ENCODE measurements around the gene AQP3.

The AQP3 gene

GRCh38 chr9:33430942-33431341, 16.5 kb downstream of the AQP3 start:
- no peak overlapping the region for H3K9ac ChIP-seq (ENCODE audit: low read depth, low read length)
- H3K4me3 ChIP-seq (ENCODE audit: low read depth in 1 of 2, low read length in 2 of 2) = no peak overlapping the region
- no peaks in the 10 kb centered on the region for H4K20me1 ChIP-seq (ENCODE audit: insufficient read depth, low read length)
- ATAC-seq (ENCODE audit: insufficient read depth, low read depth) = no peak
- H3K36me3 ChIP-seq (ENCODE audit: insufficient read depth, low read length) = no peaks in the 10 kb centered on the region
- H3K79me2 ChIP-seq (ENCODE audit: insufficient read depth, low read length) = no peaks in the 10 kb centered on the region
- no peaks in the 10 kb centered on the region for H3K27me3 ChIP-seq (ENCODE audit: insufficient read depth, low read length, poor library complexity)
- no peak for DNase-seq
- no peak overlapping the region for H3K4me2 ChIP-seq (ENCODE audit: insufficient read depth, low read length)
- H3K4me1 ChIP-seq (ENCODE audit: insufficient read depth, low read length) = no peaks in the 10 kb centered on the region
- H3K9me3 ChIP-seq (ENCODE audit: insufficient read depth, low read length, severe bottlenecking) = no peaks in the 10 kb centered on the region
- TF ChIP-seq CTCF (IDR thresholded peaks at IDR 0.05; ENCODE audit: borderline replicate concordance, extremely low read depth, low read length, poor library complexity, severe bottlenecking) = no peak
- no peak for TF ChIP-seq EZH2 (IDR thresholded peaks at IDR 0.05; ENCODE audit: borderline replicate concordance, low read depth, low read length, severe bottlenecking)
- no peak overlapping the region for H2AFZ ChIP-seq (ENCODE audit: low read depth, low read length)
- H3K27ac ChIP-seq (ENCODE audit: low read length) = no peak overlapping the region

GRCh38 chr9:33429256-33429985, 18.0 kb downstream of the AQP3 start:
- Histone ChIP-seq H3K4me3 (ENCODE audit: low read depth in 1 of 2, low read length in 2 of 2) (no peak overlapping the region), H3K4me2 (ENCODE audit: insufficient read depth, low read length) (no peak overlapping the region), H3K36me3 (ENCODE audit: insufficient read depth, low read length) (no peaks in the 10 kb centered on the region), H3K9me3 (ENCODE audit: insufficient read depth, low read length, severe bottlenecking) (no peaks in the 10 kb centered on the region), H3K4me1 (ENCODE audit: insufficient read depth, low read length) (no peaks in the 10 kb centered on the region), H2AFZ (ENCODE audit: low read depth, low read length) (no peak overlapping the region), H3K9ac (ENCODE audit: low read depth, low read length) (no peak overlapping the region), H3K79me2 (ENCODE audit: insufficient read depth, low read length) (no peaks in the 10 kb centered on the region), H3K27me3 (ENCODE audit: insufficient read depth, low read length, poor library complexity) (no peaks in the 10 kb centered on the region), H4K20me1 (ENCODE audit: insufficient read depth, low read length) (no peaks in the 10 kb centered on the region), H3K27ac (ENCODE audit: low read length) (no peak overlapping the region)
- ATAC-seq (ENCODE audit: insufficient read depth, low read depth) (no peak), DNase-seq (no peak)
- TF ChIP-seq EZH2 (IDR thresholded peaks at IDR 0.05; ENCODE audit: borderline replicate concordance, low read depth, low read length, severe bottlenecking) (no peak), CTCF (IDR thresholded peaks at IDR 0.05; ENCODE audit: borderline replicate concordance, extremely low read depth, low read length, poor library complexity, severe bottlenecking) (no peak)

GRCh38 chr9:33426843-33427293, 20.5 kb downstream of the AQP3 start:
- no peaks in the 10 kb centered on the region for H3K36me3 ChIP-seq (ENCODE audit: insufficient read depth, low read length)
- DNase-seq (no peak), ATAC-seq (ENCODE audit: insufficient read depth, low read depth) (no peak)
- H3K79me2 ChIP-seq (ENCODE audit: insufficient read depth, low read length) = no peaks in the 10 kb centered on the region
- H3K9me3 ChIP-seq (ENCODE audit: insufficient read depth, low read length, severe bottlenecking) = no peaks in the 10 kb centered on the region
- no peak overlapping the region for H3K27ac ChIP-seq (ENCODE audit: low read length)
- H3K27me3 ChIP-seq (ENCODE audit: insufficient read depth, low read length, poor library complexity) = no peaks in the 10 kb centered on the region
- no peak overlapping the region for H2AFZ ChIP-seq (ENCODE audit: low read depth, low read length)
- TF ChIP-seq EZH2 (IDR thresholded peaks at IDR 0.05; ENCODE audit: borderline replicate concordance, low read depth, low read length, severe bottlenecking) (no peak), CTCF (IDR thresholded peaks at IDR 0.05; ENCODE audit: borderline replicate concordance, extremely low read depth, low read length, poor library complexity, severe bottlenecking) (no peak)
- no peaks in the 10 kb centered on the region for H3K4me1 ChIP-seq (ENCODE audit: insufficient read depth, low read length)
- no peak overlapping the region for H3K4me2 ChIP-seq (ENCODE audit: insufficient read depth, low read length)
- no peaks in the 10 kb centered on the region for H4K20me1 ChIP-seq (ENCODE audit: insufficient read depth, low read length)
- H3K4me3 ChIP-seq (ENCODE audit: low read depth in 1 of 2, low read length in 2 of 2) = no peak overlapping the region
- H3K9ac ChIP-seq (ENCODE audit: low read depth, low read length) = no peak overlapping the region

Measured in DND-41 (cell line).